ENCODE data around the gene FAM78B. TPM values are rescaled to one million over a fixed set of nuclear protein-coding genes. Genes with fewer than 3 reads are reported as not detected.

The FAM78B gene
- total RNA-seq, 1 experiment from 2014 or later = not detected

DNA sequence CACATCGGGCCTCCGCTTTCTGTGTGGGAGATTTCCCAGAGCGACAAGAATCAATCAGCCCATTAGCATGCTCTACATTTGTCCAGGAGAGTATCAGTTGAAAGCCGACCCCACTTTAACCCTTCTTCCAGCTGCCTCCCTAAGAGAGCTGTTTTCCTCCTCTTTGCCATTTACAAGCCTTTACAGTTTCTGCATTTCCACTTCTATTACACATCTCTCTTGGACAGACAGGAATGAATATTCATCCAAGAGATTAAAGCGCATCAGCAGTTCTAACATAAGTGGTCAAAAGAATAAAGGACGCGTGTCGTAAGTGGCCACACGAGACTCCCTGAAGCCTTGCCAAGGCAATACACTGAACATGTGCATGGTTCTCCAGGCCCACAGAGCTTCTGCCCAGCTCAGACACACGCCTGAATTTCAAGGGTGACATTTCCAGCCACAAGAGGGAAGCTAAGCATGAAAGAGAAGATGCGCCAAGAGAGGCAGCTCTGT is 47.3 kb downstream of the FAM78B start:
- no TSS peak for BruUV-seq (replicated peaks)
- intact Hi-C loops (cut with micrococcal nuclease; ENCODE audit: unreplicated experiment) = no loop called here
- H3K27me3 ChIP-seq (replicated peaks; ENCODE audit: control insufficient read depth, insufficient read depth, low read length) = no peaks in the 10 kb centered on the region; the same call in 1 of the 2 replicates
- no peak for DNase-seq
- Mint-ChIP-seq H3K27ac (ENCODE audit: unreplicated experiment) (no peak overlapping the region), H3K4me1 (ENCODE audit: low read depth, unreplicated experiment) (no peaks in the 10 kb centered on the region), H3K4me3 (ENCODE audit: unreplicated experiment) (no peak overlapping the region), H3K27me3 (ENCODE audit: insufficient read depth, unreplicated experiment) (peaks cover 33% of the 10 kb centered on the region), H3K9me3 (ENCODE audit: unreplicated experiment) (no peaks in the 10 kb centered on the region), H3K36me3 (ENCODE audit: insufficient read depth, unreplicated experiment) (peaks cover 6% of the 10 kb centered on the region)
- no peaks in the 10 kb centered on the region for H3K4me1 ChIP-seq
- ChIA-PET CTCF (no interaction called here), POLR2A (no interaction called here)
- H3K4me3 ChIP-seq (ENCODE audit: low read depth, low read length) = no peak overlapping the region
- no peaks in the 10 kb centered on the region for H3K9me3 ChIP-seq
- TF ChIP-seq, protein P1, sequence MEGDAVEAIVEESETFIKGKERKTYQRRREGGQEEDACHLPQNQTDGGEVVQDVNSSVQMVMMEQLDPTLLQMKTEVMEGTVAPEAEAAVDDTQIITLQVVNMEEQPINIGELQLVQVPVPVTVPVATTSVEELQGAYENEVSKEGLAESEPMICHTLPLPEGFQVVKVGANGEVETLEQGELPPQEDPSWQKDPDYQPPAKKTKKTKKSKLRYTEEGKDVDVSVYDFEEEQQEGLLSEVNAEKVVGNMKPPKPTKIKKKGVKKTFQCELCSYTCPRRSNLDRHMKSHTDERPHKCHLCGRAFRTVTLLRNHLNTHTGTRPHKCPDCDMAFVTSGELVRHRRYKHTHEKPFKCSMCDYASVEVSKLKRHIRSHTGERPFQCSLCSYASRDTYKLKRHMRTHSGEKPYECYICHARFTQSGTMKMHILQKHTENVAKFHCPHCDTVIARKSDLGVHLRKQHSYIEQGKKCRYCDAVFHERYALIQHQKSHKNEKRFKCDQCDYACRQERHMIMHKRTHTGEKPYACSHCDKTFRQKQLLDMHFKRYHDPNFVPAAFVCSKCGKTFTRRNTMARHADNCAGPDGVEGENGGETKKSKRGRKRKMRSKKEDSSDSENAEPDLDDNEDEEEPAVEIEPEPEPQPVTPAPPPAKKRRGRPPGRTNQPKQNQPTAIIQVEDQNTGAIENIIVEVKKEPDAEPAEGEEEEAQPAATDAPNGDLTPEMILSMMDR (IDR thresholded peaks at IDR 0.05; ENCODE audit: insufficient read depth in 1 of 2, low read depth in 1 of 2, low read length in 1 of 2, severe bottlenecking in 1 of 2, unreplicated experiment in 1 of 2) = no peak
- no peaks in the 10 kb centered on the region for H3K36me3 ChIP-seq (ENCODE audit: control insufficient read depth, insufficient read depth, low read length)

- H3K4me3 Mint-ChIP-seq (ENCODE audit: unreplicated experiment) = no peak overlapping the region
- Histone ChIP-seq H3K27me3 (replicated peaks; ENCODE audit: control insufficient read depth, insufficient read depth, low read length) (no peaks in the 10 kb centered on the region; the same call in 1 of the 2 replicates), H3K4me3 (ENCODE audit: low read depth, low read length) (no peak overlapping the region), H3K4me1 (no peaks in the 10 kb centered on the region), H3K36me3 (ENCODE audit: control insufficient read depth, insufficient read depth, low read length) (no peaks in the 10 kb centered on the region), H3K9me3 (no peaks in the 10 kb centered on the region)
- no peaks in the 10 kb centered on the region for H3K9me3 Mint-ChIP-seq (ENCODE audit: unreplicated experiment)
- intact Hi-C loops (cut with micrococcal nuclease; ENCODE audit: unreplicated experiment) = no loop called here
- ChIA-PET CTCF (no interaction called here), POLR2A (no interaction called here)
- no peaks in the 10 kb centered on the region for H3K4me1 Mint-ChIP-seq (ENCODE audit: low read depth, unreplicated experiment)
- BruUV-seq (replicated peaks) = no TSS peak
- TF ChIP-seq, protein P1 (IDR thresholded peaks at IDR 0.05; ENCODE audit: insufficient read depth in 1 of 2, low read depth in 1 of 2, low read length in 1 of 2, severe bottlenecking in 1 of 2, unreplicated experiment in 1 of 2) = no peak
- DNase-seq = no peak
- peaks cover 32% of the 10 kb centered on the region for H3K27me3 Mint-ChIP-seq (ENCODE audit: insufficient read depth, unreplicated experiment)
- peaks cover 6% of the 10 kb centered on the region for H3K36me3 Mint-ChIP-seq (ENCODE audit: insufficient read depth, unreplicated experiment)
- no peak overlapping the region for H3K27ac Mint-ChIP-seq (ENCODE audit: unreplicated experiment)
These were observed 49.0 kb downstream of the FAM78B start for GRCh38 chr1:166117776-166118175.

- H3K27me3 ChIP-seq (replicated peaks; ENCODE audit: control insufficient read depth, insufficient read depth, low read length) = no peaks in the 10 kb centered on the region; the same call in 1 of the 2 replicates
- intact Hi-C loops (cut with micrococcal nuclease; ENCODE audit: unreplicated experiment) = no loop called here
- Mint-ChIP-seq H3K4me1 (ENCODE audit: low read depth, unreplicated experiment) (no peaks in the 10 kb centered on the region), H3K9me3 (ENCODE audit: unreplicated experiment) (no peaks in the 10 kb centered on the region), H3K36me3 (ENCODE audit: insufficient read depth, unreplicated experiment) (peaks cover 6% of the 10 kb centered on the region), H3K27ac (ENCODE audit: unreplicated experiment) (no peak overlapping the region), H3K27me3 (ENCODE audit: insufficient read depth, unreplicated experiment) (peaks cover 23% of the 10 kb centered on the region), H3K4me3 (ENCODE audit: unreplicated experiment) (no peak overlapping the region)
- H3K36me3 ChIP-seq (ENCODE audit: control insufficient read depth, insufficient read depth, low read length) = no peaks in the 10 kb centered on the region
- TF ChIP-seq, protein P1 (IDR thresholded peaks at IDR 0.05; ENCODE audit: insufficient read depth in 1 of 2, low read depth in 1 of 2, low read length in 1 of 2, severe bottlenecking in 1 of 2, unreplicated experiment in 1 of 2) = no peak
- BruUV-seq (replicated peaks) = no TSS peak
- ChIA-PET CTCF (no interaction called here), POLR2A (no interaction called here)
- no peaks in the 10 kb centered on the region for H3K4me1 ChIP-seq
- no peak for DNase-seq
- no peak overlapping the region for H3K4me3 ChIP-seq (ENCODE audit: low read depth, low read length)
- no peaks in the 10 kb centered on the region for H3K9me3 ChIP-seq
These were observed 50.8 kb downstream of the FAM78B start for GRCh38 chr1:166116026-166116425.
